ENCODE measurements around the gene BLOC1S3. TPM values are rescaled to one million over a fixed set of nuclear protein-coding genes. Genes with fewer than 3 reads are reported as not detected.

The BLOC1S3 gene
- total and polyA plus RNA-seq, 2 of the 4 experiments (the other 2 are of a cell fraction), result 1.1 to 4.9 TPM

DNA sequence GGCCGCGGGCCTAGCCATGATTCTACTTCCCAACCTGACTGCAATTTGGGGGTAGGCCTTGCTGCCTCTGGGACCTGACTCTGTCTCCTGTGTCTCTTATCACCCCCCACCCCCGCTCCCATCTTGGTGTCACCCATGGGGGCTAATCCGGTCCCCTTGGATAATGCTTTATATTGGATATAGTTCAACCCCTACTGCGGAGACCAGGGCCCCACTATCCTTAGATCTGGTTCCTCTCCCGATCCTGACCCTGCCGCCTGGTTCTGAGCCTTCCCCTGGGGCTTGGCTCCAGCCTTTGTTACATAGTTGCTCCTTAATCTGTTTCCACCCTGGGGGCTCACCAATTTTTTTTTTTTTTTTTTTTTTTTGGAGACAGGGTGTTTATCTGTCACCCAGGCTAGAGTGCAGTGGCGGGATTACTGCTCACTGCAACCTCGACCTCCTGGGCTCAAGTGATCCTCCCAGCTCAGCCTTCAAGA lies 1.3 kb downstream of the BLOC1S3 start:
- H3K14ac ChIP-seq (replicated peaks; ENCODE audit: low read depth, low read length), result 0 out of 2 replicates have a peak overlapping the region, but pooled peaks have one; percentile 14
- no peak overlapping the region for H4K91ac ChIP-seq (ENCODE audit: insufficient read depth, low read depth, low read length)
- peaks cover 4% of the 10 kb centered on the region; the same call in 1 of the 2 replicates for H3K36me3 ChIP-seq (ENCODE audit: control insufficient read depth, insufficient read depth, low read length)
- peaks cover 16% of the 10 kb centered on the region; the same call in 1 of the 2 replicates for H4K20me1 ChIP-seq (ENCODE audit: insufficient read depth, low read length)
- 0 out of 2 replicates have a peak, but pooled peaks cover 12% of the 10 kb centered on the region for H3K9me1 ChIP-seq (ENCODE audit: insufficient read depth, low read length)
- H3K18ac ChIP-seq (ENCODE audit: low read depth, low read length), result no peak overlapping the region
- no peaks in the 10 kb centered on the region for H3K9me3 ChIP-seq (ENCODE audit: control insufficient read depth, insufficient read depth, low read length)
- ChIA-PET POLR2A (ENCODE audit: unreplicated experiment) (no interaction called here), CTCF (no interaction called here)
- WGBS, 2 experiments (ENCODE audit: extremely low coverage in 2 of 2, insufficient read length in 1 of 2), result 0% methylated on average over 2 of the region's 9 CpGs; no CpG with 5 or more reads in 1 of the 2 experiments
- H2BK20ac ChIP-seq (ENCODE audit: low read depth, low read length), result no peak overlapping the region
- H3K56ac ChIP-seq (ENCODE audit: extremely low read depth, insufficient read depth, low read length), result no peak overlapping the region
- intact Hi-C loops (cut with micrococcal nuclease), result no loop called here
- no peak overlapping the region for H2BK5ac ChIP-seq (ENCODE audit: low read depth, low read length, poor library complexity, severe bottlenecking)
- peak overlapping the region; percentile 68; the same call in 1 of the 2 replicates for H3K23ac ChIP-seq (ENCODE audit: low read depth, low read length)
- H2AK9ac ChIP-seq (replicated peaks; ENCODE audit: low read depth, low read length, poor library complexity), result peak overlapping the region; percentile 98
- H3K9ac ChIP-seq (ENCODE audit: low read depth, low read length), result peak overlapping the region; percentile 69
- H3K27ac ChIP-seq (ENCODE audit: insufficient read depth, low read length), result peak overlapping the region; percentile 69
- no peak overlapping the region for H4K5ac ChIP-seq (ENCODE audit: low read depth, low read length)
- ATAC-seq (ENCODE audit: low read depth), result no peak
- H3K79me1 ChIP-seq (ENCODE audit: low read depth in 1 of 2, low read length in 2 of 2), result peaks cover 11 to 45% of the 10 kb centered on the region in 2 experiments
- H4K8ac ChIP-seq (ENCODE audit: low read depth in 2 of 2, low read length in 2 of 2), result peak overlapping the region; percentile 59 to 76; a peak in 2 of 4 replicates
- TF ChIP-seq CEBPB (IDR thresholded peaks at IDR 0.05; ENCODE audit: low read depth, low read length) (no peak), MAZ (IDR thresholded peaks at IDR 0.05; ENCODE audit: borderline replicate concordance, low read depth, low read length) (no peak), RFX5 (IDR thresholded peaks at IDR 0.05; ENCODE audit: low read depth, low read length) (no peak), RAD21 (IDR thresholded peaks at IDR 0.05; ENCODE audit: low read length) (no peak), CHD1 (IDR thresholded peaks at IDR 0.05; ENCODE audit: low read depth, low read length) (no peak), MAFK (IDR thresholded peaks at IDR 0.05; ENCODE audit: low read depth, low read length) (no peak), FOS (IDR thresholded peaks at IDR 0.05; ENCODE audit: low read depth, low read length) (no peak), RCOR1 (IDR thresholded peaks at IDR 0.05; ENCODE audit: insufficient replicate concordance, low read length) (no peak), NFE2L2 (IDR thresholded peaks at IDR 0.05; ENCODE audit: low read depth, low read length) (no peak), BHLHE40 (IDR thresholded peaks at IDR 0.05; ENCODE audit: low read depth, low read length) (no peak)
- TF ChIP-seq, protein P1, sequence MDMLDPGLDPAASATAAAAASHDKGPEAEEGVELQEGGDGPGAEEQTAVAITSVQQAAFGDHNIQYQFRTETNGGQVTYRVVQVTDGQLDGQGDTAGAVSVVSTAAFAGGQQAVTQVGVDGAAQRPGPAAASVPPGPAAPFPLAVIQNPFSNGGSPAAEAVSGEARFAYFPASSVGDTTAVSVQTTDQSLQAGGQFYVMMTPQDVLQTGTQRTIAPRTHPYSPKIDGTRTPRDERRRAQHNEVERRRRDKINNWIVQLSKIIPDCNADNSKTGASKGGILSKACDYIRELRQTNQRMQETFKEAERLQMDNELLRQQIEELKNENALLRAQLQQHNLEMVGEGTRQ (IDR thresholded peaks at IDR 0.05; ENCODE audit: low read depth, low read length), result no peak
- TF ChIP-seq, protein P2, sequence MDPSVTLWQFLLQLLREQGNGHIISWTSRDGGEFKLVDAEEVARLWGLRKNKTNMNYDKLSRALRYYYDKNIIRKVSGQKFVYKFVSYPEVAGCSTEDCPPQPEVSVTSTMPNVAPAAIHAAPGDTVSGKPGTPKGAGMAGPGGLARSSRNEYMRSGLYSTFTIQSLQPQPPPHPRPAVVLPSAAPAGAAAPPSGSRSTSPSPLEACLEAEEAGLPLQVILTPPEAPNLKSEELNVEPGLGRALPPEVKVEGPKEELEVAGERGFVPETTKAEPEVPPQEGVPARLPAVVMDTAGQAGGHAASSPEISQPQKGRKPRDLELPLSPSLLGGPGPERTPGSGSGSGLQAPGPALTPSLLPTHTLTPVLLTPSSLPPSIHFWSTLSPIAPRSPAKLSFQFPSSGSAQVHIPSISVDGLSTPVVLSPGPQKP (IDR thresholded peaks at IDR 0.05; ENCODE audit: borderline replicate concordance, low read depth, low read length), result no peak
- H3K4me3 ChIP-seq (ENCODE audit: insufficient read depth, low read depth, low read length), result peak overlapping the region; percentile 79
- BruUV-seq (replicated peaks), result no TSS peak
- no peak overlapping the region for H3K4ac ChIP-seq (ENCODE audit: low read depth, low read length)
- dilution Hi-C loops (cut with HindIII; ENCODE audit: low sequenced_read_pairs, unreplicated experiment), result no loop called here
- H3K27me3 ChIP-seq (ENCODE audit: control insufficient read depth, insufficient read depth, low read length), result no peaks in the 10 kb centered on the region
- in situ Hi-C loops (cut with MboI; ENCODE audit: low sequenced_read_pairs), result no loop called here
- H2AK5ac ChIP-seq (ENCODE audit: low read depth, low read length), result peak overlapping the region; percentile 43; the same call in 1 of the 2 replicates
- H3K4me1 ChIP-seq (ENCODE audit: control insufficient read depth, insufficient read depth, low read length), result peaks cover 4% of the 10 kb centered on the region; the same call in 1 of the 2 replicates
- H2BK15ac ChIP-seq (ENCODE audit: low read depth, low read length), result no peak overlapping the region
- H2AFZ ChIP-seq (replicated peaks; ENCODE audit: low read length, poor library complexity), result peak overlapping the region; percentile 99
- H2BK120ac ChIP-seq (ENCODE audit: low read depth, low read length), result no peak overlapping the region
- no peak for DNase-seq
- peak overlapping the region; percentile 75 for H3K4me2 ChIP-seq (ENCODE audit: low read depth, low read length)
